Measurements from ENCODE around the gene MCHR1. TPM values are rescaled to one million over a fixed set of nuclear protein-coding genes. Genes with fewer than 3 reads are reported as not detected.

Gene MCHR1, protein sequence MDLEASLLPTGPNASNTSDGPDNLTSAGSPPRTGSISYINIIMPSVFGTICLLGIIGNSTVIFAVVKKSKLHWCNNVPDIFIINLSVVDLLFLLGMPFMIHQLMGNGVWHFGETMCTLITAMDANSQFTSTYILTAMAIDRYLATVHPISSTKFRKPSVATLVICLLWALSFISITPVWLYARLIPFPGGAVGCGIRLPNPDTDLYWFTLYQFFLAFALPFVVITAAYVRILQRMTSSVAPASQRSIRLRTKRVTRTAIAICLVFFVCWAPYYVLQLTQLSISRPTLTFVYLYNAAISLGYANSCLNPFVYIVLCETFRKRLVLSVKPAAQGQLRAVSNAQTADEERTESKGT
- total RNA-seq = not detected

DNA sequence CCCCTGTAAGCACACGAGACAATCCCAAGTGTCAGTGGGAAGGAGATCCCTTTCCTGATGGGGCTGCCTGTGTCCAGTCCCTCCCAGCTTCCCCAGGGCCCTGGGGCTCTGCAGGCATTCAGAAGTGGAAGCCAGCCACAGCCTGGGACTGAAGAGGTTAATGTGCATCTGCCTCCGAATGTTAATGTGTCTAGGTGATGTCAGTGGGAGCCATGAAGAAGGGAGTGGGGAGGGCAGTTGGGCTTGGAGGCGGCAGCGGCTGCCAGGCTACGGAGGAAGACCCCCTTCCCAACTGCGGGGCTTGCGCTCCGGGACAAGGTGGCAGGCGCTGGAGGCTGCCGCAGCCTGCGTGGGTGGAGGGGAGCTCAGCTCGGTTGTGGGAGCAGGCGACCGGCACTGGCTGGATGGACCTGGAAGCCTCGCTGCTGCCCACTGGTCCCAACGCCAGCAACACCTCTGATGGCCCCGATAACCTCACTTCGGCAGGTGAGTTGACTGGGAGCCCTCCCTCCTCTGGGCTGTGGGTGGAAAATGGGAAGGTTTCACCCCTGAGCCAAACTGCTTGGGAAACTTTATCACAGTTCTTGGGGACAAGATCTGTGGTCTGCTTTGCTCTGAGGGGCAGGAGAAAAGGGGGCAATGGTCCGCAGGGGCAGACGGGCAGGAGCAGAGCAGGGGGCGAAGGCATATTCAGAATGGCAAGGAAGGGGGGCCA lies at the start of gene MCHR1:
Gene MCHR1, plus strand, starts transcription at position 236 of the 715 bp plus-strand sequence. Its CDS starts 169 bp downstream, at position 405.
- no peaks in the 10 kb centered on the region for H3K9me3 Mint-ChIP-seq
- H3K4me3 Mint-ChIP-seq = no peak within 1 kb of the TSS
- no peak for ATAC-seq (replicated peaks)
- H3K36me3 Mint-ChIP-seq (ENCODE audit: low read depth) = no peaks in the 10 kb centered on the region
- no peak within 1 kb of the TSS for H3K27ac Mint-ChIP-seq
- peaks cover 8% of the 10 kb centered on the region for H3K4me1 Mint-ChIP-seq
- peaks cover 8% of the 10 kb centered on the region for H3K27me3 Mint-ChIP-seq

DNA sequence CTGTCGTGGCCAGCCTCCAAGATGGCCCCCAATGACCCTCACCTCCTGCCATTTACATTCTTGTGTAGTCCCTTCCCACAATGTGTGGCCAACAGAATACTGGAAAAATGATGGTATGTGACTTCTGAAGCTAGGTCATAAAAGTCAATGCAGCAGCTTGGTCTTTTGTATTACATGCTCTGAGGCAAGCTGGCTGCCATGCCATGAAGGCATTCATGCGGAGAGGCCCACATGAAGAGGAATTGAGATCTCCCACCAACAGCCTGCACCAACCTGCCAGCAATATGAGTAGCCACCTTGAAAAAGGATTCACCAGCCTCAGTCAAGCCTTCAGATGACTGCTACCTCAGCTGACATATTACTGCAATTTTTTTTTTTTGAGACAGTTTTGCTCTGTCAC lies 47.4 kb upstream of the MCHR1 start:
- no peak overlapping the region for H3K27ac Mint-ChIP-seq
- H3K9me3 Mint-ChIP-seq = no peaks in the 10 kb centered on the region
- no peaks in the 10 kb centered on the region for H3K27me3 Mint-ChIP-seq
- no peak for ATAC-seq (replicated peaks)
- H3K36me3 Mint-ChIP-seq (ENCODE audit: low read depth) = no peaks in the 10 kb centered on the region
- no peak overlapping the region for H3K4me3 Mint-ChIP-seq
- peaks cover 38% of the 10 kb centered on the region for H3K4me1 Mint-ChIP-seq

DNA sequence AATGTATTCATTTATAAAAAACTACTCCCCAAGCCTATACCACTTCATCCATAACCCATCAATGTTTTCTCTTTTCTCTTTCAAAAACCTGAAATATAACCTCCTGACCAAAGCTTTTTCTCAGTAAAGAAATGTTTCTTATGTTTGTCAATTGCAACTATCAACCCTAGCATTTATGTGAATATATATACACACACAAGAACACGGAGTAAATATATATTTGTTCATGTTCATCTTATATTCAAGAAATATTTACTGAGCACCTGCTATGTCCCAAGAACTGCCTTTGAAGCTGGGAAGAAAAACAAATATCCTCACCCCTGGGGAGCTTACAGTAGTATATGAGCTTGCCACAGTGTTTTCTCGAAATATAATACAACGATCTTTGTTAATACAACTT lies 46.2 kb upstream of the MCHR1 start:
- H3K36me3 Mint-ChIP-seq (ENCODE audit: low read depth) = no peaks in the 10 kb centered on the region
- no peaks in the 10 kb centered on the region for H3K27me3 Mint-ChIP-seq
- no peak overlapping the region for H3K4me3 Mint-ChIP-seq
- peaks cover 35% of the 10 kb centered on the region for H3K4me1 Mint-ChIP-seq
- H3K9me3 Mint-ChIP-seq = no peaks in the 10 kb centered on the region
- H3K27ac Mint-ChIP-seq = peak overlapping the region; percentile 2
- ATAC-seq (replicated peaks) = no peak

DNA sequence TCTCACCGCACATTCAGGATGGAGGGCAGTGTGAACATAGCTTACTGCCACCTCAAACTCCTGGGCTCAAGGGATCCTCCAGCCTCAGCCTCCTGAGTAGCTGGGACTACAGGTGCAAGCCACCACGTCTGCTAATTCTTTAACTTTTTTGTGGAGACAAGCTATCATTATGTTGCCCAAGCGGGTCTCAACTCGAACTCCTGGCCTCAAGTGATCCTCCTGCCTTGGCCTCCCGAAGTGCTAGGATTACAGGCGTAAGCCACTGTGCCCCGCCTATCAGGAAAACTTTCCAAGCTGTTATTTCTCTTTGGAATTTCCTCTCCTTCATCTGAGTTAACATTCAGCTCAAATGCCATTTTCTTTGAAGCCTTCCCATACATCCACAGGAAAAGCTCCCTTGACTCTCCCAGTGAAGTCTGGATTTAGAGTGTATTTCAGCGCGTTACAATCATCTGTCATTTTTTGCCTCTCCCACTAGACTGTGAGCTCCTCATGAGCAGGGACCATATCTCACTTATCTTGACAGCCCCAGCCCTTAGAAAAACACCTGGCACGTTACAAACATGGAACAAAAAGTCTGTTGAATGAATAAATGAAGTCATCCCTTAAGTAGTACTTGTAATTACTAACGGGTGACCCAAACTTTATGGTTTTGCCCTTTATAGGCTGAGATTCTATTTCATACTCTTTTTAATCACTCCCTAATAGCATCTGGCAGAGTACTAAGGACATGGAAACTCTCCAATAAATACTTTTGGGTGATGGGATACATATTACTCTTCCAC lies 45.0 kb upstream of the MCHR1 start:
- H3K36me3 Mint-ChIP-seq (ENCODE audit: low read depth) = no peaks in the 10 kb centered on the region
- H3K4me1 Mint-ChIP-seq = peaks cover 25% of the 10 kb centered on the region
- no peaks in the 10 kb centered on the region for H3K9me3 Mint-ChIP-seq
- peak overlapping the region; percentile 89 for H3K4me3 Mint-ChIP-seq
- ATAC-seq (replicated peaks) = no peak
- no peak overlapping the region for H3K27ac Mint-ChIP-seq
- no peaks in the 10 kb centered on the region for H3K27me3 Mint-ChIP-seq

DNA sequence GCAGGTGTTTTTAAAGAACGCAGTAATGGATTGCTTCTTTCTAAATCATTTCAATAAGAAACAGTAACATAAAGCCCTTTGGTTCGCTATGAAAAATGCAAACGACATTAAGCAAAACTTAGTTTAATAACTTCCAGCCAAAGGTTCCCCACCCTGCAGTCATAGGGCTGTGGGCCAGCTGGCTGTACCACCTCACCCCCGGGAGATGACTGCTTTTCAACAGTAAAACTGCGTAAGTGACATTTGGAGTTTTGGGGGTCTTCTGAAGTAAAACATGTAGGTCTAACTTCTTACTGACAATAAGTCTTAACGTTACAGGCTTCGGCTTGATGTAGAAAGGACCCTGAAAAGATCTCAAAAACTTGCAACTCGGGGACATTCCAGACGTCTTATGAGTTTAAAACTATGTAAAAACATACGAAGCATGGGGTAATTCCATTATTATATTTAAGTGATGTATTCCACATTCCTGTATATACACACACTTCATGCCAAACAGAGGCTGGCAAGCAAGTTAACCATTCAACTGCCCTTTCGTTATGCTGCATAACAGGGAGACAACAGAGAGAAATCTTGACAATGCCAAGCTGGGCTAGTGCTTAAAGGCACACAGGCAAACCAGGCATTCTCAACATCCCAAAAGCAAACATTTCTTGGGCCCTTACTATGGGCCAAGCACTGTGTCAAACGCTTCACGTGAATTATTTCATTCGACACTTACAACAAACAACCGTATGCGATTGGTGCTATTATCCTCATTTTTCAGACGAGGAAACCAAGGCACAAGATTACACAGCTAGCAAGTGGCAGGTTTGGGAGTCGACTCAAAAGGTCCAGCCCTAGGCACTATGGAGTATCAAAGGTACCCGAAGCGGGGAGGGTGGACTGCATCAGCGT lies 44.0 kb upstream of the MCHR1 start:
- H3K27ac Mint-ChIP-seq = no peak overlapping the region
- H3K4me1 Mint-ChIP-seq = peaks cover 25% of the 10 kb centered on the region
- H3K9me3 Mint-ChIP-seq = no peaks in the 10 kb centered on the region
- peak overlapping the region; percentile 89 for H3K4me3 Mint-ChIP-seq
- no peaks in the 10 kb centered on the region for H3K27me3 Mint-ChIP-seq
- ATAC-seq (replicated peaks) = no peak
- H3K36me3 Mint-ChIP-seq (ENCODE audit: low read depth) = no peaks in the 10 kb centered on the region

DNA sequence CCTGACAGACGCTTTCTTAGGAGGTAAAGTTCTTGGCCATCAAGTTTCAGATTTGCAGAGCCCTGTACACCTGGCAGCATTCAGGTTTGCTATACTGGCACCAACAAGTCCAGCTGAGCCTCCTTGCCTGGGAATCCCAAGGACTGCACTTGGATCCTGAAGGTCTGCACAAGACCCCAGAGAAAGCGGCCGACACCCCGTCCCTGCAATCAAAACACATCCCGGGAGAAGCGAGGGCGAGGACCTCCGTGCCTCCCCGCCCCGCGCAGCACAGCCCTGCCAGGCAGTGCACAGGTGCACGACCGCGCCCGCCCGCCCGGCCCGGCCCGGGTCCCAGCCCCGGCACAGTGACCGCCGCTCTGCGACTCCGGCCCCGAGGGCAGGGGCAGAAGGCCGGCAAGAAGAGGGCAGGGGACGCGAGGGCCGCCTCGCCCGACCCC lies 43.3 kb upstream of the MCHR1 start:
- Mint-ChIP-seq H3K4me3 (peak overlapping the region; percentile 89), H3K27ac (no peak overlapping the region), H3K36me3 (ENCODE audit: low read depth) (no peaks in the 10 kb centered on the region), H3K9me3 (no peaks in the 10 kb centered on the region), H3K27me3 (no peaks in the 10 kb centered on the region), H3K4me1 (peaks cover 23% of the 10 kb centered on the region)
- no peak for ATAC-seq (replicated peaks)

DNA sequence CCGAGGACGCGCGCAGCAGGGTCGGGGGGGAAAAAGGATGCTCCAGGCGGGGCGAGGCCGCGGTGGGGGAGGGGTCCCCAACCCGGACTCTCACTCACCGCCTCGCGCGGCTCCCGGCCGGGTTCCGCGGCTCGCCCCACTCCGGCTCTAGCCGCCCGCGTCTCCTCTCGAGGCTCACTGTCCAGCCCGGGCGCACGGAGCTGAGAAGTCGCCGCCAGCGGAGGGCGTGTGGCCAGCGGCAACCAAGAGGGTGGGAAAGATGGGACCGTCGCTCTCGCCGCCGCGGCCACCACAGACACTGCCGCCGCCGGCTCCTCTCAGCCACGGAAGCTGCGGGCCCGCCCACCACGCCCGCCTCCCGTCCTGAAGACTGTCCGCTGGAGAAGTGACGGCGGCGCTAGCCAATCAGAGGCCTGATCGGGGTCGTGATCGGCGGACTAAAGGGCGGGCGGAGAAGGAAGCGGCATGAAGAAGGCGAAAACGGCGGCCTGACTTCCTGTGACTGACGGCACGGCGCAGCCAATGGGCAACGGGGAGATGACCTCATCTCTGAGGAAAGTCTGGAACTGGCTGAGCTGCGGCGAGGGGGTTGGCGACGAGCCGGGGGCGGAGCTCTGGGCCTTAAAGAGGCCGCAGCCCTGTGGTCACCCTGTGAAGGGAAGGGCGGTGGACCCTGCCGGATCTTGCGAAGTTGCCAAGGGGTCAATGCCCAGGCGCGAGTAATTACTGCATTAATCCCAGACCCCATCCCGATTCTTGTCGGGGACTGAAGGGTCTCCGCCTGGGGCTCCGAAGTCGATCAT lies 42.7 kb upstream of the MCHR1 start, which contains the start of gene MRTFA:
Gene MRTFA, minus strand, starts transcription at position 340 of the 803 bp plus-strand sequence.
- Mint-ChIP-seq H3K27me3 (no peaks in the 10 kb centered on the region), H3K36me3 (ENCODE audit: low read depth) (no peaks in the 10 kb centered on the region), H3K4me1 (peaks cover 18% of the 10 kb centered on the region), H3K4me3 (peak within 1 kb of the TSS; percentile 89), H3K27ac (peak within 1 kb of the TSS; percentile 93), H3K9me3 (no peaks in the 10 kb centered on the region)
- peak; percentile 93 for ATAC-seq (replicated peaks)

DNA sequence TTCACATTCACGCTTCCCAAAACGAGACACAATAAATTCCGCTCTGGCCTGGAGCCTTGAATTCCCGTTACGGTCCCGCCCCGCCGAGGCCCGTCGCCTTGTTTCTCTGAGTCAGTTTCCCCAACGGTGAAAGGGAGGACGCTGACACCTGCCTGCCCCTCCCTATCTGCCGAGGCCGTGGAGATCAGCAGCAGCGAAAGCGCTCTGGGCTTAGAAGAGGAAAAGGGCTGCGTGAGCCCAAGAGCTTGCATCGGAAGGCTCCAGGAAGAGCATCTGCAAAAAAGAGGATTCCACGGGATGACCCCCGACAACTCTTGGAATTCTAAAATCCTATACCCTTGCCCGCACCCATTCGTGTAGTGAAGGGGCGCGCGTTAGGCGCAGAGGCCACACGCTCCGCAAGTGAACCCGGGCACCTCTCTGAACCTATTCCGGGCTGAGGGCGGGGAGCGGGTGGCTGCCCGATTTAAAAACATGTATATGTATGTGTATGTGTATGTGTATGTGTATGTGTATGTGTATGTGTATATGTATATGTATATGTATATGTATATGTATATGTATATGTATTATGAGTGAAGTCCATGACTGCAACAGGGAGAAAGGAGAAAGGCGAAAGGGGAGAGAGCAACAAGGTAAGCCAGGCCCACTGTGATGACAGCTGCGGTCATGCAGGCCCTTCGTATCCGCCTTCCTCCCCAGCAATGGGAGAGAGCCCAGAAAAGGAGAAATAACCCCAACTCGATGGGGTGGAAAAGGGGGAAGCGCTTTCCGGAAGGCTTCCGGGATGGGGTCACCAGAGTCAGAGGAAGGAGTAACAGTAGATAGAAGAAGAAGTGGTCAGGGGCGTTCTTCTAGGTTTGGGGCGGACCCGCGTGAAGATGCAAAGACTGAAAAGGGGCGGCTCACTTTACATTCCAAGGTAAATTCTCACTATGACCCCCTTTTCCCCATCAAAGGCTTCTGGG lies 41.8 kb upstream of the MCHR1 start:
- peak; percentile 65 for ATAC-seq (replicated peaks)
- Mint-ChIP-seq H3K27me3 (no peaks in the 10 kb centered on the region), H3K36me3 (ENCODE audit: low read depth) (no peaks in the 10 kb centered on the region), H3K4me3 (peak overlapping the region; percentile 89), H3K9me3 (no peaks in the 10 kb centered on the region), H3K27ac (peak overlapping the region; percentile 93), H3K4me1 (peaks cover 14% of the 10 kb centered on the region)

DNA sequence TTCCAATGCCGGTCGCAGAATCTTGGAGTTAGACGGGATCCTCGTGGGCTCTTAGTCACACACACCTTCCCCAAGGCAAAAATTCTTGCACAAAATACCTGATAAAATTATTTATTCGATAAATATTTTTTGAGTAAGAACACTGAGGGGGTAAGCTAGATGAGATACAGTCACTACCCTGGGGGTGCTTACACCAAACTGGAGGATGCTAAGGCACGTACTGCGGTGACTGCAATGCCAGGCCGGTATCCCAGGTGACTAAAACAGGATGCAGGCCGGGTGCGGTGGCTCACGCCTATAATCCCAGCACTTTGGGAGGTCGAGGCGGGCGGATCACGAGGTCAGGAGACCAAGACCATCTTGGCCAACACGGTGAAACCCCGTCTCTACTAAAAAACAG lies 41.0 kb upstream of the MCHR1 start:
- no peaks in the 10 kb centered on the region for H3K36me3 Mint-ChIP-seq (ENCODE audit: low read depth)
- peaks cover 14% of the 10 kb centered on the region for H3K4me1 Mint-ChIP-seq
- no peak overlapping the region for H3K27ac Mint-ChIP-seq
- ATAC-seq (replicated peaks) = no peak
- no peaks in the 10 kb centered on the region for H3K27me3 Mint-ChIP-seq
- peak overlapping the region; percentile 89 for H3K4me3 Mint-ChIP-seq
- H3K9me3 Mint-ChIP-seq = no peaks in the 10 kb centered on the region

DNA sequence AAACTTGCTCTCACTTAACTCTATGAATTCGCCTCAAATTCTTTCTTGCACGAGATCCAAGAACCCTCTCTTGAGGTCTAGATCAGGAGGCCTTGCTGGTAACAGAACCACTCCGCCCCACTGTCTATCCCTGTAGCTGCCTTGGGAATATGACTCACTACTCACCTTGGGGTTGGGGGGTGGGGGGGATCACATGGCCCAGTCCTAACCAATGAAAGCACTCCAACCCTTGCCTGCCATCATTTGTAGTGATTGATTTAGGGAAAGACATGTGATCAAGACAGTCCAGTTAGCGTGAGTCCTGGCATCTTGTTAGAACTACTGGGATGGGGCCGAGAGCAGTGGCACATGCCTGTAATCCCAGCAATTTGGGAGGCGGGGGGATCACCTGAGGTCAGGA lies 38.0 kb upstream of the MCHR1 start:
- no peaks in the 10 kb centered on the region for H3K9me3 Mint-ChIP-seq
- H3K27me3 Mint-ChIP-seq = no peaks in the 10 kb centered on the region
- peaks cover 5% of the 10 kb centered on the region for H3K4me1 Mint-ChIP-seq
- no peak overlapping the region for H3K27ac Mint-ChIP-seq
- no peaks in the 10 kb centered on the region for H3K36me3 Mint-ChIP-seq (ENCODE audit: low read depth)
- H3K4me3 Mint-ChIP-seq = no peak overlapping the region
- no peak for ATAC-seq (replicated peaks)

DNA sequence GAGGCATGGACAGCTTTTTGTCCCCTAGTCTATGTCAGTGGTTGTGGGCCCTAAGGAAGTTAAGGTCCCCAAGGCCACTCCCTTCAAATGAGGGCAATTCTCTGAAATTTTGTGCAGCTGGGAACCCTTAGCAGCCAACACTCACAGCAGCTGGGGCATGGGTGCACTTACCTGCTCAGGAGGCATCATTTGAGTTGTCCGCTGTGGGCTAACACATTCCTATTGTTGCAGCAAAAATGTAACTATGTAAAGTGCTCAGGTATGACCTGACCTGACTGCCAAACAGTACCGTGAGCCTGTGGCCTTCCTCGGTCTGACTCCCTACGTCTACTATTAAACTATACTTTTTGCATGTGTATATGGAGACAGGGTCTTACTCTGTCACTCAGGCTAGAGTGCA lies 37.0 kb upstream of the MCHR1 start:
- Mint-ChIP-seq H3K36me3 (ENCODE audit: low read depth) (no peaks in the 10 kb centered on the region), H3K4me3 (no peak overlapping the region), H3K27me3 (no peaks in the 10 kb centered on the region), H3K27ac (no peak overlapping the region), H3K9me3 (no peaks in the 10 kb centered on the region), H3K4me1 (peaks cover 5% of the 10 kb centered on the region)
- ATAC-seq (replicated peaks) = no peak

DNA sequence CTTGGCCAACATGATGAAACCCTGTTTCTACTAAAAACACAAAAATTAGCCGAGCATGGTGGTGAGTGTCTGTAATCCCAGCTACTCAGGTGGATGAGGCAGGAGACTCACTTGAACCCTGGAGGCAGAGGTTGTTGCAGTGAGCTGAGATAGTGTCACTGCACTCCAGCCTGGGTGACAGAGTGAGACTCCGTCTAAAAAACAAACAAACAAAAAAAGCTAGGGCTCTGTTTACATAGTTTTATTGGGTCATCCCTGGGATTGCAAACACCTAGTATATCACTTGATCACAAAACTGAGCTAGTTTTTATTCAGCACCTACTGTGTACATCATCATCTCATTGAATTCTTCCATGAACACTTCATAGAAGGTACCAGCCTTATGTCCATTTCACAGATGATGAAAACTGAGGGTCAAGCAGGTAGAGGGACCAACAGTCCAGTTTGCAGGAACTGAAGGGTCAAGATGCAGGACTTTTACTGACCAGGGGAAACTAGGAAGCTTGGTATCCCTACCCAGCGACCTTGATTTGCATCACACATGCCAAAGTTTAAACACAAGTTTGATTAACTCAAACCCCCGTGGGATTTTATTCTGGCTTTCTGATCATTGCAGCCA lies 33.6 kb upstream of the MCHR1 start:
- Mint-ChIP-seq H3K4me3 (peak overlapping the region; percentile 50), H3K27me3 (no peaks in the 10 kb centered on the region), H3K4me1 (no peaks in the 10 kb centered on the region), H3K9me3 (no peaks in the 10 kb centered on the region), H3K27ac (peak overlapping the region; percentile 60), H3K36me3 (ENCODE audit: low read depth) (no peaks in the 10 kb centered on the region)
- ATAC-seq (replicated peaks) = no peak

Data from activated T-helper 17 cell treated with anti-CD3 and anti-CD28 coated beads, Interleukin-2, amount 50 U/mL, for 72 hours (primary cell).